NCI-H2171 treated with DMSO at 0.1 percent for 48 hours (cell line): ENCODE results near the gene N4BP2L2.
A peak's percentile ranks its signal among the peaks of the same experiment; 100 is the strongest.

ENCODE experiments used
- DNase-seq: peaks from one replicate; lab custom pipeline; 2025; lab: John Stamatoyannopoulos, UW

The N4BP2L2 gene

DNA sequence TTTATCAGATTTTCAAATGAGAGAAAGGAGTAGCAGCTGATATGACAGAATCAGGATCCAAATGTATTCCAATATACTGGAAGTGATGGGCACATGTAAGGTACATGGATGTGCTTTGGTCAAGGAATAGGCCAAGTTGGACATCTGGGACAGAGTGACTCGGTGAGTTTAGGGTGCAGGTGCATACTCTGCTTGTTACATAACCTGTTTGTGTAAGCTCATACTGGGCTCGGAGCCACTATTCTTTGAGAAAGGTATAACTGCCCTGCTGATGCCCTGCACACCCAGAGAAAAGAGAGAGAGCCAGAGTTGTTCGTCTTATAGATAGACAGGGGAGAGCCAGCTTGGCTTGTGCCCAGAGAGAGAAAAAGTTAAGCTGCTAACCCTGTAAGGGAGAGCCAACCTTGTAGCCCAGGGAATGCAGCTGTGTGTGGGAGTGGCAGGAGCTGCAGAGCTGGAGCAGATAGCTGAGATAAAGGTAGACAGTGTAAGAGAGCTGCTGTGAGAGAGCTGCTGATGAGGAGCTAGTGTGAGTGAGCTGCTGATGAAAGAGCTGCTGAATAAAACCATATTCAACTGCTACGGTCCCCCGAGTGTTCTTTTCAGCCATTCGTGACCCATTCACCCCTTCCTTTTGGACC, 70.0 kb downstream of the N4BP2L2 start:
- DNase-seq, result no peak

DNA sequence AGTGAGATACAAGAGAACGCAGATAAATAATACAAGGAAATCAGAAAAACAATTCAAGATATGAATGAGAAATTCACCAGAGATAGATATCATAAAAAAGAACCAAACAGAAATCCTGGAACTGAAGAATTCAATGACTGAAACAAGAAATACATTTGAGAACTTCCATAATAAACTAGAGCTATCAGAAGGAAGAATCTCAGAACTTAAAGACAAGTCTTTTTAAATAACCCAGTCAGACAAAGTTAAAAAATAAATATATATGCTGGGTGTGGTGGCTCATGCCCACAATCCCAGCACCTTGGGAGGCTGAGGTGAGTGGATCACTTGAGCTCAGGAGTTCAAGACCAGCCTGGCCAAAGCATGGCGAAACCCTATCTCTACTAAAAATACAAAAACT, 82.0 kb downstream of the N4BP2L2 start:
- DNase-seq, result no peak

DNA sequence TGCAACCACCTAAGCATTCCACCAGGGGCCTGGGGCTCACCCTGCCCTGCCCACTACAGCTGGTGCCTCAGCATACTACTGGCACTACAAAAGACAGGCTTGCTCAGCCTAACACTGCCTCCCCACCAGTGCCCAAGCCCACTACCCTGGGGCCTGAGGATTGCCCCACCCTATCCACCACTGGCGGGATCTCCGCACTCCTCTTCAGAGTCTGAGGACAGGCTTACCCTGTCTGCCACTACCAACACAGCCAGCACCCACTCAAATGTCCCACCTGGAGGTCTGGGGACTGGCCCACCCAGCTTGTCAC, 83.0 kb downstream of the N4BP2L2 start:
- DNase-seq, result no peak

DNA sequence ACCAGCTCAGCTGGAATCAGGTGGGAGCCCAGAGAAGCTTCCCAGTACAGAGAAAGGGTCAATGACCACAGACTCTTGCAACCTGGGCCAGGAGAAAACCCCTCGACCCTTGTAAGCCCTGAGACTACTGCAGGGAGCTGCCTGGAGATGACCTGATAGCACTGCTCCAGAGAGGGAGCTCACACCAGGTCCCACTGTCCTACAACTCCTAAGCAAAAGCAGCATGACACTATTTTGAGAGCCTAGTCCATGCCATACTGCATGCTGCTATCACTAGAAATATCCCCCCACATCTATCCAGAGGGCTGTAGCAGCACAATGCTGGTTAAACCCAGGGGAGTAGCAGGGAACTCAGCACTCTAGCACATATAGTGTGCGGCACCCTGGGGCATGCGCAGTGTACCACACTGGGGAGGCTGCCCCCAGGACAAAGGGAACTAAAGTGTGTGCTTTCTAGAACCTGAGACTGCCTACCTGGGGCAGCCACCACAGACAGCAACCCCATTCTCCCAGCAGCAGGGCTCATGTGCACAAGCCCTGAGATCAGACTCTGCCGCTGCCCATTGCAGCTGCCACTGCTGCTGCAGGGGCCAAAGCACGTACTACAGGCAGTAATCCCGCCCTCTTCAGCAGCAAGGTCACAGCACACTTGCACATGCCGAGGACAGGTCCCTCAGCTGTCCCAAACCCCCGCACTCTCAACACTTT, 83.6 kb downstream of the N4BP2L2 start:
- no peak for DNase-seq

DNA sequence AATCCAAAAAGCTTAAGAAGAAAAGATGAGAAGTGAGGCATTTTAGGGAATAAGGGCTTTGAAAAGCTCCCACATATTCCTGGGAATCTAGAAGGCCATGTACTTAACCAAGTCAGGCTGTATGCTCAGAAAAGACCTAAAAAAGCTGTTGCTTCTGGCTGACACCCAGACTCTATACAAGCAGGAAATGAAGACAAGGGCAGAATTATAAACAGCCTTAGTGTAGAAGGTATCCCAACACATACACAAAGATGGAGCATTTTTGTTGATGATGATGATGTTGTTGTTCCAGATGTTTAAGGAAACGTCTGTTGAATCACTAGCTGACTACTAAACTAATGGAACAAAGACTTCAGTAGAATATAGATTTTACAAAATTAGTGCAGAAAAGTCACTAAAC, 84.6 kb downstream of the N4BP2L2 start:
- no peak for DNase-seq

DNA sequence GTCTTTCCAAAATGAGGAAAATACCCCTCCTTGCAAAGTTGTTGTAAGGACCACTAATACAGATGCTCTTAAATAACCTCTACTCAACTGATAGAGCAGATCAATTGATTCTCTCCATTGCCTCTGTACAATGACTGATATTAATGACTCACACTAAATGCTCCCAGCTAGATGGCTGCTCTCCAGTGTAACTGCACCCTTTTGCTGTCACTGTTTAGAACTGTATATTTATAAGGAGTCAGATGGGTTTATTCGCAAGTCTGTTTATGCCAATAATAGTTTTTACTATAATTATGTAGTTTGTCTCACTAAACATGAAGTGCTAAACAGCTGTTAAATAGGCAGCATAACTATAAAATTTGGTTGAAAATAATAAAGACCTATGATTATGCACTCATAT, 89.6 kb downstream of the N4BP2L2 start:
- no peak for DNase-seq

DNA sequence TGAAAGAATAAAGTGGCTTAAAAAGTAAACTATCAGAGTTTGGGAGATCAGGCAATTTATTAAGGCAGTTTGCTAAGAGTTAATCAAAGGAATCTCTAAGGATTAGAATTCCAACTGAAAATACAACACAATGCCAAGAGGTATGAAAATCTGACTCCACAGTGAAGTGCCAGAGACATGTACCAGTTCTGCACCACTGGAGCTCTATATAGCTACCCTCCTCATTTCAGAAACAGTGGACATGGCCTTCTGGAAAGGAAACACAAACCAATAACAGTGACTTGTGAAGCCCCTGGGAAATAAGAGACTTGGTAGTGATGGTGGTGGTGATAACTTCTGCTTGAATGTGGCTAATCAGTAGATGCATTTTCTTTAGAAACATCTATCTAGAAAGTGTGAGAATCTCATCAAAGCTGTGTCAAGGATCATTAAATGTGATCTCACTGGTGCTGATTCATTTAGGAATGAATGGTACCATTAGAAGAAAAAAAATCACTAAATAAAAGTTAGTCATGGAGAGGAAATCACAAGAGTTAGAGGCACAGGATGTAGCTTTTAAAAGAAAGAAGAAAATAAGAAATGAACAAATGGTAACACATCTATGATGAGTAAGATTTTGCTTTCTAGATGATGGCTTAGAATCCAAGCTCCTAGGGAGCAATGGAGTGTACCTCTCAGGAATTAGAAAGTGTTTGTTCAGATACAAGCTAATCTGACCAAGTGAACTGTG, 90.5 kb downstream of the N4BP2L2 start:
- no peak for DNase-seq

DNA sequence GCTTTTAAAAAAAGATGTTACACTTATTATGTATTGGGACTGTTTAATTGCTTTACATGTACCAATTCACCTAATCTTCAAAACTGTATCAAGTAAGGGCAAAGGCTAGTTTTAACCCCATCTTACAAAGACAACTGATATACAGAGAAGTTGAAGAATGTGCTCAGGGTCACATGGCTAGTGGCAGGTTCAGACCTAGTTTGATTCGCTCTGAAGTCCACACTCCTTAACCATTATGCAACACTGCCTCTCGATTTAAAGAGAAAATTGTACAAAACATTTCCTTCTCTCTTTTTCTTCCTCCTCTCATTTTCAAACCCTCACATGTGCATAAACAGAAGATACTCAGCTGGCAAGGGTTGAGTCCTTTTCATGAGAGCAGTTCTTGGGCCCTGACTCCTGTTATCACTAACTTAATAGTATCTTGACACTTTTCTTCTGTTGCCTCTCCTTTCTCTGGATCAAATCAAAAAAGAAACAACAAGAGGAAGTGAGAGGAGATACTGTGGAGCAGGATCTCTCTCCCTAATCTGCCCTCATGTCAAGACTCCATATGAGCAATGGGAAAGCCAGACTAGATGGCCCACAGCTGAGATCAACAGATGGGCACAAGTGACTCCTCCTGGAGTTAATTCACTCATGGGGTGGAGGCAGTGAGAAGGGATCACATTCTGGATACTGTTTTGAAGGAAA, 91.7 kb downstream of the N4BP2L2 start:
- DNase-seq, result no peak

DNA sequence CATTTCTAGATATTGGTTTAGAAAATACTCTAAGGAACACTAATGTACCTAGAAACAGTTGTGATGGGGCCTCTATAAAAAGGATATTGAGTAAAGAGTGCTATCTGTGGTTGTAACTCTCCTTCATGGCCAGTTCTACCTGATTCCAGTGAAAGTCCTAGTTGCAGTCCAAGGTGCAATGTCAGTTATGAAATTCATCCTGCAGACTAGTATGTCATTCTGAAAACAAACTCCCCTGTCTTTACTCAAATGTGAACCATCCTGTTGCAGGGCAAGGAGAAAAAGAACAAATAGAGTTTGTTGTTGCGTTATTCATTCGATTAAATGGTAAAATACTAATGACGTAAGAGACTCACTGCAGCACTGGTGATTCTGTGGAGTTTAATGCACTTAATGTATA, 92.4 kb downstream of the N4BP2L2 start:
- no peak for DNase-seq

DNA sequence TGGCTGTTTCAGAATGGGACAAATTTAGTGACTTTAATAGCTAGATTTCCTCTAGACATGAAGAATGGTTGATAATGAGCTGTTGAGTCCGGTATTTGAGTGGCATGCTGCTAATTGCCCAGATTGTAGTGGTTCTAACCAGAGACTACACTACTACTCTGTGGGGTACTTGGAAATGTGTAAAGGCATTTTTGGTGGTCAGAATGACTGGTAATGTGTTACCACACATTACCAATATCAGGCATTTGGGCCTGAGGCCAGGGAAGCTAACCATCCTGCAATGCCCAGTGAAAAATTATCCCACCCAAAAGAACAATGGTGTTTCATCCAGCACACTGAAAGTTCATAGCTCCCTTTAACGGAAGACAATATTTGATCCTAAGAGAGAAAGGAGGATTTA, 93.1 kb downstream of the N4BP2L2 start:
- no peak for DNase-seq

DNA sequence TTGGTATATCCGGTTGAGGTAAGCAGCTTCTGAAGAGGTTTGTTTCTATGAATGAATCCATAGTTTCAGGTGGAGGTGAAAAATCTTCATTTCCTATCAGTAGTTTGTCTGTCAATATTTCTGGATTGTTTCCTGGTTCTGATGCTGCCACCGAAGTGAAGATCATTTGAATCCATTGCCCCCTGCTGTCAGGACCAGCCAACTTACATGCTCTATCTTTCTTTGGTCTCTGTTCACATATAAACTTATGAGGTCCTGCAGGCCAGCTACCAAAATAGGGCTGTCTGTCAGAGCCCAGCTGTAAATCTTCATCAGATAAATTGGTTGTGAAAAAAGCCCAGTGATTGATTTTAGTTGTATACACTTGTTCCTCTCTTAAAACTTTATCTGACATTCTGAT, 95.5 kb downstream of the N4BP2L2 start:
- no peak for DNase-seq

DNA sequence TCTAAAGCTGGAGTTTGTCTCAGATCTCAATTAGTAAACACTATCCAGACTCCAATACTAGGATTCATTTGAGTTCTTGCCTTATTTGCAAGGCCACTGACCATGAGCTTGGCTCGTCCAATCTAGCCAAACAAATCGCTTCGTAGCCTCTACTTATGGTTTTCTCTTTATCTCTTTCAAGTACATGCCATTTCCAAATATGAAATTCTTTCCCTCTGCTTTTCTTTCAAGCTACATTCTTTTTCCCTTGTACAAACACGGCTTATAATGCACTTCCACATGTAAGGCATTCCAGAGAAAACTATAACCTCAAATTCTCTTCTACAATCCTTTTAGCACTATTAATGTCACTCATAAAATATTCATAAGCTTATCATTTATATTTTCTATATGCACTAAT, 99.7 kb downstream of the N4BP2L2 start:
- no peak for DNase-seq

DNA sequence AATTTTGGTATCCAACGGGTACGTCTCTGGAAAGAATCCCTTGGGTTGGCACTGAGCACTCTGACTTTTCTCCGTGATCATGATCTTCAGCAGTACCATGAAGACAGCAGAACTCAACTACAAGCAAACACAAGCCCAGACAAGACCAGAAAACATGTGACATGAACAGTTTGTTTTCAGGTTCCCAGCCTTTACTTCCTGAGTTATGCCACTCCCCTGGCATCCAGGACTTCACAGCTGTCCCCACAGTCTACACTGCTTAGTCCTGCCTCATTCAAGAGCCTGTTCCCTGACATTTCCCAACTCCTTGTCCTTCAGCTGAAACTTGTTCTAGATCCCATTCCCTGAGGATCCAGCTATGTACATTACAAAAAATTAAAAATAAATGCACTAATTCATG, 105.7 kb downstream of the N4BP2L2 start:
- DNase-seq, result peak; percentile 62

DNA sequence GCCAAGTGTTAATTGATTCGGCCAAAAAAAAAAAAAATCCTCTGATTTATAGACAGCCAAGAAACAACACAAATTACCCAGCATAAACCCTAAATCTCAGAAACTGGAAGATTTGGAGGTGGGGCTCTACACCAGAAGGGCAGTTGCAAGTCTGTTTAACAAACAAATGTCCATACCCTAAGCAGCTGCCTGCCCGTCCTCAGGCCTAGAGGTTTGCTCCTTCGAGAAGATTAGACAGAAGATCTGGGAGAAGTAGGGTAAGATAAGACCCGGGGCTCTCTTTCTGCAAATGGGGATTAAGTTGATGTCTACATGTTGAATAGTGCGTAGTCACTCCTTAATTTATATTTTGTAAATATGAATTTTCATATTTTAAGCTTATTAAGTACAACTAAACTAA, 107.2 kb downstream of the N4BP2L2 start:
- no peak for DNase-seq

DNA sequence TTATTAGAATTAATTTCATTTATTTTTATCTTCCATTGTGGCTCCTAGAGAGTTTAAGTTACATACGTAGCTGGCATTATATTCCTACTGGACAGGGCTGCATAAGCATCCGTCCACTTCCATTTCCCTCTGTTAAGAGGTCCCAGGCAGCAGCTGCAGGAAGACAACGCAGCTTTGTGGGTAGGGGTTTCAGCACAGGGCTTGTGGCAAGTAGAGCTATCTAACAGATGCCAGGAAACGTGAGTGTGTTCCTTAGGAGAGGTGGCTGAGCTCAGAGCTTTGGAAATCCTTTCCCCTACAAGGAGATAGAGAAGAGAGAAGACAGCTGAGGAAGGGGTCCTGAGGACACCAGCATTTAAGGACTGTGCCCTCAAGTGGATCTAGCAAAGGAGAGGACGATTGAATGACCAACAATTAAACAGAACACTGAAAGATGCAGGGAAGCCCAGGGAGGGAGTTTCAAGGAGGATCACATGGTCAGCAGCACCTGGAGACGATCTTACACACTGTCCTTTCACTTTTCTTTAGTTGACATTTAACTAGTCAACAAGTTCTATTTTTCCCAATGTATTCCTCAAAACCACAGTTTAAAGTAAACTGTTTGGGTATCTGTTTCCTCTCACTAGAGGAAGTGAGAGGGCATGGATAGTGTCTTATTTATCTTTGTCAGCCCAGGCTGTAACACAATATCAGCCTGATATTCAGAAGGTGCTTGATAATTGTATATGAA, 108.4 kb downstream of the N4BP2L2 start:
- DNase-seq, result no peak

DNA sequence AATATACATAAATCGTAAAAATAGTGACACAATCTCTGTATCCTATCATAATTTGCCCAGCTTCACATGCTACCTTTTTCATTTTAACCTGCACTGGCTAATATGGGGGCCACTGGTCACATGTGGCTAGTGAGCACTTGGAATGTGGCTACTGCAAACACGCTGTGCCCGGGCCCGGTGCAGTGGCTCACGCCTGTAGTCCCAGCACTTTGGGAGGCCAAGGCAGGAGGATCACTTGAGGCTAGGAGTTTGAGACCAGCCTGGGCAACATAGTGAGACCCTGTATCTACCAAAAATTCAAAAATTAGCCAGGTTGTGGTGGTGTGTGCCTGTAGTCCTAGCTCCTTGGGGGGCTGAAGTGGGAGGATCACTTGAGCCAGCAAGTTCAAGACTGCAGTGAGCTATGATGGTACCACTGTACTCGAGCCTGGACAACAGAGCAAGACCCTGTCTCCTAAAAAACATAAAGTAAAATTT, 109.1 kb downstream of the N4BP2L2 start:
- no peak for DNase-seq

DNA sequence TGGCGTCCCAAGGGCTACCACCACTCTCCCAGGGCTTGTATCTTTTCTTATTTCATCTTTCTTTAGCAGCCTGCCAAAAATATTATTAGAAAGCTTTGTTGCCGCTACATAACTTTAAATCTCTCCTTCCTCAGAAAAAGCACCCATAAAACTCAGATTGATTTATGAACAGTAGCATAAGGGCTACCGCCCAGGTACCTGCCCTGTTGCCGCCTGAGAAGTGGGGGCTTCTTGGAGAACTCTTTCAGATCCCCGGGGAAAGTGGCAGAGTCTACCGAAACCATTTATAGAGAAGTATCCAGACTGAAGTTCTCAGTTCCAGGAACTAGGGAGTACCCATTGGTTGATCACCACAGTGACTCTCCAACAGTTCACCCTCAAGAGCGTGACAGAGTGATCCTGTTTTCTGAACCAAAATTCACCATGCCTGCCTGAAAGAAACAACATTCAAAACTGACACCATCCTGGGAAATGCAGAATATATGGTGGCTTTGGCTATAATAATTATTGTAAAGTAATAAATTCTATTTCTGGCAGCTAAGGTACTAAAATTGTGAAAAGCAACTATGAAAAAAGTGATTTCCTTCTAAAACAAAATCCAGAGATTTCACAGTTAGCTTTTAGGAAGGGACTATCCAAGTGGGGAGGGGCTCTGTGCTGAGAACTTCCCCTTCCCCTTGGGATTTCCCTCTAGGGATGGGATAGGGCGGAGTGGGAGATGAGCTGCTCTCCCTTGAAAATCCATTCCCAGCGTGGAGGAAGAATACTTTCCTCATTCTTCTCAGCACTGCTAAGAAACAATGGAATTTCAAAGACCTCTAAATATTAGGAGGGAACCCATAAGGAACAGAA, 109.8 kb downstream of the N4BP2L2 start:
- DNase-seq, result no peak

DNA sequence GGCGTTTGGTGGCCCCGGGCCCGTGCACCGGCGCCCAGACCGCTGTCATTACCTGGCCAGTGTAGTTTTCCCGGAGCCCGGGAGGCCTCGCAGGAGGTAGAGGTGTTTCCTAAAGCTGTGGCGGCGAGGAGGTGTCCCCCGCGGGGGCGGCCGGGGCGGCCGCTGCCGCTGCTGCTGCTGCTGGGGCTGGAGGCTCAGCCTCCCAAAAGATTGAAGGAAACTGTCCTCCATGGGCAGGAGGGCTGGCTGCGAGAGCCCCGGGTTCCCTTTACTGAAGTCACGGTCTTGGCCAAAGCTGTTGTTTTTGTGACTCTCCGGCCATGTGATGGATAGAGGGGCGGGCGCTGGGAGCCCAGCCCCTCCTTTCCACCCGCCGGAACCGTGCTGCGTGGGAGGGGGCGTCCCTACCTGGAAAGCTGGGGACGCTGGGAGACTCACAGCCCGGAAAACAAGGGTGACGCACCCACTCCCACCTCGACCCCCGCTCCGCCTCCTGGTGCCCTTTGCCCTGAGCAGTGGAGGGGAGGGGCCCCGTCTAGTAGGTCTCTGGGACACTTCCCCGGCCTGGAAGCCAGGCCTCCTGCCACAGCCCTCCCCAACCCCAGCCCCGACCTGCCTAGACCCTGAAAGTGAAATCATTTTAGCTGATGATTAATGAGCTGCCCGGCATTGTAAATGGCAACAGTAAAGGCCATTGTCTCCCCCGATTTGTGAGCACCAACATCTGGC, 110.6 kb downstream of the N4BP2L2 start, which contains the start of gene N4BP2L1:
N4BP2L1 (minus strand) TSS at position 279 of the 729 bp plus-strand sequence; CDS start at position 231, 48 bp downstream.
- peak; percentile 28 for DNase-seq

DNA sequence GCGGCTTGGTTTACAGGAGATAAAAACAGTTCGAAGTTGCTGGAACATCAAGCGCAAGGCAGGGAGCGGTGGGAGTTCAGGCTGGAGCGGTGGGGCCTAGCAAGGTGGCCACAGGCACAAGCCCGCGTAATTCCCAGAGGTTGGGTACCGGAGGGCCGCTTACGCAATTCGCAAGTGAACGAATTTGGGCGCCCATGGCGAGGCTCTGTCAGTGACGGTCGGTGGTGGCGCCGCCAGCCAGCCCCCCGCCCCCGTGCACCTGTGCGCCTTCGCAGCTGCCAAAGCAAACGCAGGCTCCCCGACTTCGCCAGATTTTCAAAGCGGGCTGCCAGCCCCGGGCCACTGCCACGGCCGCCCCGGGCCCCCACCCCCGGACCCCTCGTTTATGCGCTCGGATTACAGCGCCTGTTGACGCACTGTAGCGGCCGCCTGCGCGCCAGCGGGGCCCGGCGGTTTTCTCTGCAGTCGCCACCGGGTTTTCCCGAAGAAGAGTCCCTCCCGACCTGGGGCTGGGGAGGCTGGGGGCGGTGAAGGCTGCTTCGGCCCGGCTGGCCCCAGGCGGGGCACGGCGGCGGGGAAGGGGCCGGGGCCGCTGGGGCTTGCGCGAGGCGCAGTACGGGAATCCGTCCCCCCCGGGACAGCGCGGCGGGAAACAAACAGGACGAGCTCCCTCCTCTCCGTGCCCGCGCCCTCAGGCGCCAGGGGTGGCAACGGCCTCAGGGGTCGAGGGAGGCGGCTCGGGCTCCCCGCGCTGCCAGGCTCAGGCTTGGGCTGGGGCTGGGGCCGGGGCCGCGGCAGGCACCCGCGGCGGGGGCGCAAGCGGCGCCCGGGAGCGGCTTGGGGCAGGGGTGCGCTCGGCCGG, 111.4 kb downstream of the N4BP2L2 start:
- peak; percentile 34 for DNase-seq
